Chondrocyte (in vitro differentiated cells): Measurements from ENCODE around the gene ZFP1. TPM values are rescaled to one million over a fixed set of nuclear protein-coding genes. Genes with fewer than 3 reads are reported as not detected.
A peak's percentile ranks its signal among the peaks of the same experiment; 100 is the strongest.

Source experiments
- DNase-seq: peaks from one replicate; pipeline ENCODE4 v3.0.0; 2021; ENCODE audit warnings: mixed read lengths, low spot score
- H3K27ac Mint-ChIP-seq: one replicate; pipeline ENCODE4 v1.8.0; 2021; ENCODE audit warnings: mild to moderate bottlenecking, moderate library complexity, mixed read lengths; ENCODE audit not compliant: unreplicated experiment
- H3K27me3 Mint-ChIP-seq: 2 replicates; pipeline ENCODE4 v1.8.0; 2021; ENCODE audit warnings: low read depth, mixed read lengths
- H3K36me3 Mint-ChIP-seq: 2 replicates; pipeline ENCODE4 v1.8.0; 2021; ENCODE audit warnings: low read depth, mixed read lengths
- H3K4me1 Mint-ChIP-seq: 2 replicates; pipeline ENCODE4 v1.8.0; 2021; ENCODE audit warnings: low read depth, mild to moderate bottlenecking, mixed read lengths
- H3K4me3 Mint-ChIP-seq: one replicate; pipeline ENCODE4 v1.8.0; 2021; ENCODE audit warnings: mild to moderate bottlenecking, moderate library complexity, mixed read lengths; ENCODE audit not compliant: unreplicated experiment
- H3K9me3 Mint-ChIP-seq: 2 replicates; pipeline ENCODE4 v1.8.0; 2021; ENCODE audit warnings: low read depth, mixed read lengths
- total RNA-seq: library from RNA; stranded (reverse); gene quantifications from 3 replicates; pipeline ENCODE4 v1.2.1, GENCODE V29; 2021
- TF ChIP-seq, protein P1 (sequence below): fragments of 200-600 bp; sonication (generic); IDR thresholded peaks from 2 replicates; pipeline ENCODE4 v1.5.0; 2021; ENCODE audit warnings: antibody characterized with exemption, mild to moderate bottlenecking, moderate library complexity

ZFP1 gene
- total RNA-seq, 1 donor from 2014 or later: 15.3 TPM

DNA sequence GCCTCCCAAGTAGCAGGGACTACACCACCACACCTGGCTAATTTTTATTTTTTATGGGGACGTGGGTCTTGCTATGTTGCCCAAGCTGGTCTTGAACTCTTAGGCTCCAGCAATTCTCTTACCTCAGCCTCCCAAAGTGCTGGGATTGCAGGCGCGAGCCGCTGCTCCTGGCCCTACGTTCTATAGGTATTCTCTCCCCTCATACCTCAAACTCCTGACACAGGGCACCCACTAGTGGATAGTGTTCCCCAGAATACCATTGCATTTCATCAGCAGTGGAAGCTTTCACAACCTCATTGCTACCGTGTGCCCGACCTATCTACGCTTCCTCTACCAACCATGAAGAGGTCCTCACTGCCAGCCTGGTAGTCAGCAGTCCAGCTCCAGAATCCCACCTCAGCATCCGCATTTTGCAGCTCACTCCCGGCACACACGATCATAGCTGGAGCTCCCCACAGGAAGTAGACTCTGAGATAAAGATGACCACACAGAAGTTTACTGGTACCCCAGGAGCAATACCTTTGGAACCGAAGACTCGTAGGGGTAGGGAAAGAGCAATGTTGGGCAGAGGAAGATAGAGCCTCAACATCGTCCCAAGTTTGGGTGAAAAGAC is 49.3 kb downstream of the ZFP1 start:
- TF ChIP-seq, protein P1, sequence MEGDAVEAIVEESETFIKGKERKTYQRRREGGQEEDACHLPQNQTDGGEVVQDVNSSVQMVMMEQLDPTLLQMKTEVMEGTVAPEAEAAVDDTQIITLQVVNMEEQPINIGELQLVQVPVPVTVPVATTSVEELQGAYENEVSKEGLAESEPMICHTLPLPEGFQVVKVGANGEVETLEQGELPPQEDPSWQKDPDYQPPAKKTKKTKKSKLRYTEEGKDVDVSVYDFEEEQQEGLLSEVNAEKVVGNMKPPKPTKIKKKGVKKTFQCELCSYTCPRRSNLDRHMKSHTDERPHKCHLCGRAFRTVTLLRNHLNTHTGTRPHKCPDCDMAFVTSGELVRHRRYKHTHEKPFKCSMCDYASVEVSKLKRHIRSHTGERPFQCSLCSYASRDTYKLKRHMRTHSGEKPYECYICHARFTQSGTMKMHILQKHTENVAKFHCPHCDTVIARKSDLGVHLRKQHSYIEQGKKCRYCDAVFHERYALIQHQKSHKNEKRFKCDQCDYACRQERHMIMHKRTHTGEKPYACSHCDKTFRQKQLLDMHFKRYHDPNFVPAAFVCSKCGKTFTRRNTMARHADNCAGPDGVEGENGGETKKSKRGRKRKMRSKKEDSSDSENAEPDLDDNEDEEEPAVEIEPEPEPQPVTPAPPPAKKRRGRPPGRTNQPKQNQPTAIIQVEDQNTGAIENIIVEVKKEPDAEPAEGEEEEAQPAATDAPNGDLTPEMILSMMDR: no peak
- no peaks in the 10 kb centered on the region for H3K36me3 Mint-ChIP-seq
- H3K27me3 Mint-ChIP-seq: peaks cover 9% of the 10 kb centered on the region
- H3K4me1 Mint-ChIP-seq: peaks cover 22% of the 10 kb centered on the region
- H3K4me3 Mint-ChIP-seq: no peak overlapping the region
- no peaks in the 10 kb centered on the region for H3K9me3 Mint-ChIP-seq
- H3K27ac Mint-ChIP-seq: no peak overlapping the region
- peak; percentile 61 for DNase-seq

DNA sequence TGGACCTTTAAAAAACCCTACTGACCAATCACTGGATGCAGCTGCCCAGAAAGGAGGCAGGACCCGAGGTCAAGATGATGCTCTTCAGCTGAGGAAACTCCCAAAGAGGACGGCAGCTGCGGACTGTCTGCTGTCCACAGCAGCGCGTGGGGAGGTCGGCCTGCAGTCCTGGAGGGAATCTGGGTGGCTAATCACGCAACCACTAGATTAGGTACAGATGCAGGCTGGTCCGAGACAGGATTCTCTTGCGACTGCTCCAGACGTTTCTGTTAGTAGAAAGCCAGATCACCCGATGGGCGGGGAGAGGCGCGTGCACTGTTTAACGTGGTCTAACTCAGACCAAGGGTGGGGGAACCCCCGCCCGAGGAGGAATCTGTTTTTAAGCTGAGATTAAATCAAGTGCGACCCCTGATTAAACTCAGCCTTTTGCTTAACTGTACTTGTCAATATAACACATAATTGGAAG is 49.8 kb downstream of the ZFP1 start:
- H3K9me3 Mint-ChIP-seq: no peaks in the 10 kb centered on the region
- DNase-seq: peak; percentile 52
- TF ChIP-seq, protein P1: no peak
- no peak overlapping the region for H3K4me3 Mint-ChIP-seq
- H3K27me3 Mint-ChIP-seq: peaks cover 9% of the 10 kb centered on the region
- H3K36me3 Mint-ChIP-seq: no peaks in the 10 kb centered on the region
- H3K27ac Mint-ChIP-seq: no peak overlapping the region
- peaks cover 17% of the 10 kb centered on the region for H3K4me1 Mint-ChIP-seq

DNA sequence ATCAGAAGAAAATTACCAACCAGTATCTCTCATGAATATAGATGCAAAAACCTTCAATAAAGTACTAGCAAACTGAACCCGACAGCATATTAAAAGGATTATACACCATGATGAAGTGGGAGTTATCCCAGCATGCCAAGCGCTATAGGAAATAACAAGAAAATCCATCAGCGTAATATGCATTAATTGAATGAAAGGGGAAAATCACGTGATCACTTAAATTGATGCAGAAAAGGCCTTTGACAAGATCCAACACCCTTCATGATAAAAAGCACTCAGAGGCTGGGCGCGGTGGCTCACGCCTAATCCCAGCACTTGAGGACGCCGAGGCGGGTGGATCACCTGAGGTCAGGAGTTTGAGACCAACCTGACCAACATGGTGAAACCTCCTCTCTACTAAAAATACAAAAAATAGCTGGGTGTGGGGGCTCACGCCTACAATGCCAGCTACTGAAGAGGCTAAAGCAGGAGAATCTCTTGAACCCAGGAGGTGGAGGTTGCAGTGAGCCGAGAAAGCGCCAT is 53.8 kb downstream of the ZFP1 start:
- peak; percentile 29 for DNase-seq
- Mint-ChIP-seq H3K27ac (no peak overlapping the region), H3K9me3 (no peaks in the 10 kb centered on the region), H3K27me3 (peaks cover 4% of the 10 kb centered on the region), H3K36me3 (no peaks in the 10 kb centered on the region), H3K4me1 (peaks cover 11% of the 10 kb centered on the region), H3K4me3 (no peak overlapping the region)
- TF ChIP-seq, protein P1: no peak

DNA sequence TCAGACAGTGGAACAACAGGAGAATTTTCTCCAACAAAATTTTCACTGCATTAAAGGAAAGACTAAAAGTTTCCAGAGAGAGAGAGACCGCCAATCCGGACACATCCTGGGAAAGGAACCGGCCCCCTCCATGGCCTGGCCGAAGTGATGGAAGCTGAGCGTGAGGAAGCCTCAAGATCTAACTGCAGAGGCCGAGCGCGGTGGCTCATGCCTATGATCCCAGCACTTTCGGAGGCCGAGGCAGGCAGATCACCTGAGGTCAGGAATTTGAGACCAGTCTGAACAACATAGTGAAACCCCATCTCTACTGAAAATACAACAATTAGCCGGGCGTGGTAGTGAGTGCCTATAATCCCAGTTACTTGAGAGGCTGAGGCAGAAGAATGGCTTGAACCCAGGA is 54.8 kb downstream of the ZFP1 start:
- H3K27ac Mint-ChIP-seq: no peak overlapping the region
- DNase-seq: peak; percentile 61
- H3K36me3 Mint-ChIP-seq: no peaks in the 10 kb centered on the region
- no peak overlapping the region for H3K4me3 Mint-ChIP-seq
- no peaks in the 10 kb centered on the region for H3K9me3 Mint-ChIP-seq
- H3K4me1 Mint-ChIP-seq: peaks cover 11% of the 10 kb centered on the region
- H3K27me3 Mint-ChIP-seq: no peaks in the 10 kb centered on the region
- TF ChIP-seq, protein P1: no peak

DNA sequence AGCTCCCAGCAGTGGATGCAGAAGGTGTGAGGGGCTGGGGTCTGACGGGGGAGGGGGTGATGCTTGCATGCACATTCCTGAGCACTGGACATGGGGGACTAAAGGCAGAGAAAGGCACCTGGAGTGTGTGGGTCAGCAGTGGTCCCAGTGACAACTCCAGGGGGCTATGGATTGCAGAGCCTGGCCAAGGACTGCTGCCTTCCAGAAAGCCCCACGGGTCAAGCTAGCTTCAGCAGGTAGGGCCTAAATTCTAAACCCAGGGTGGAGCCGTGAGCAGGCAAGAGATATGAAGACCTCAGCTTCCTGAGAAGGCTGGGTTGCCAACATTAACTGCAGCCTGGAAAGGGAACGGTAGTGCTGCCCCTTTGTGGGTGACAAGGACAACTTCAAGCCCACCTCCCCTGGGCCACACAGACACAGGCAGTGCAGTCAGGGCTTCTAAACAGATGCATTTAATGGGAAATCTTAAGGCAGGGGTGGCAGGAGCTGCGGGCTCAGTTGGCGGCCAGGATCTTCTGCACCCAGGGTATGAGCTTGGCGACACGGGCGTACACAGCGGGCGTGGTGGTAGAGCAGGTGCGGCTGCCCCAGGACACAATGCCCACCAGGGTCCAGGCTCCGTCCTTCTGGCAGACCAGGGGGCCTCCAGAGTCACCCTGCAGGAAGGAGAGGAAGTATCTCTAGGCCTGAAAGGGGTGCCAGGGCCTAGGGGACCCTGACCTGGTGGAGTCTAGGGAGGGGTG is 55.5 kb downstream of the ZFP1 start:
- Mint-ChIP-seq H3K27me3 (no peaks in the 10 kb centered on the region), H3K4me1 (peaks cover 11% of the 10 kb centered on the region)

More for the DNA sequence above, 55.5 kb downstream of the ZFP1 start:
- Mint-ChIP-seq H3K36me3 (no peaks in the 10 kb centered on the region), H3K4me3 (no peak overlapping the region), H3K9me3 (no peaks in the 10 kb centered on the region), H3K27ac (no peak overlapping the region)
- TF ChIP-seq, protein P1: no peak
- peak; percentile 83 for DNase-seq
